PC-3 (cell line): ENCODE data around the gene ZNF407. TPM values are rescaled to one million over a fixed set of nuclear protein-coding genes. Genes with fewer than 3 reads are reported as not detected.

Experiments used
- ATAC-seq: fragments of 200-7000 bp; cut with Tn5 transposase; 2 replicates; pipeline ENCODE4 v1.9.1; 2020; ENCODE audit warnings: mild to moderate bottlenecking, moderate library complexity
- BruUV-seq: library from RNA; stranded (reverse); fragments of 400-500 nt; replicated peaks from 2 replicates; lab custom pipeline; 2021; lab: Mats Ljungman, UMichigan
- CTCF ChIA-PET: fragments of 300-600 bp; sonication (Branson Sonifier 250); formaldehyde crosslinking; loops from one replicate; lab custom pipeline; 2022; ENCODE audit warnings: antibody characterized with exemption; lab: Charles Lee
- POLR2A ChIA-PET: fragments of 300-600 bp; sonication (Branson Sonifier 250); formaldehyde crosslinking; loops from one replicate; lab custom pipeline; 2022; ENCODE audit warnings: antibody characterized with exemption; ENCODE audit not compliant: unreplicated experiment; lab: Charles Lee
- DNase-seq: peaks from one replicate; pipeline ENCODE4 v3.0.0-alpha.2; 2015
- H2AFZ ChIP-seq: fragments of 300-600 bp; sonication (generic); 2 replicates; pipeline ENCODE4 v1.6.0; 2016; ENCODE audit warnings: antibody characterized with exemption, low read length
- H3F3A ChIP-seq: fragments of 300-600 bp; sonication (generic); one replicate; pipeline ENCODE4 v1.6.0; 2017; ENCODE audit warnings: antibody characterized with exemption, low read length, control low read depth, mild to moderate bottlenecking; ENCODE audit not compliant: unreplicated experiment
- H3K27ac ChIP-seq: fragments of 300-600 bp; sonication (generic); 2 replicates; pipeline ENCODE4 v1.5.1; 2016; ENCODE audit warnings: mild to moderate bottlenecking, low read length
- H3K27me3 ChIP-seq: fragments of 300-600 bp; sonication (generic); 2 replicates; pipeline ENCODE4 v1.6.1; 2016; ENCODE audit warnings: low read length, mixed read lengths
- H3K36me3 ChIP-seq: fragments of 300-600 bp; sonication (generic); 2 replicates; pipeline ENCODE4 v1.6.1; 2016; ENCODE audit warnings: low read depth, mixed run types, low read length, mixed read lengths
- H3K4me1 ChIP-seq: fragments of 300-600 bp; sonication (generic); 2 replicates; pipeline ENCODE4 v1.5.1; 2016; ENCODE audit warnings: low read length; ENCODE audit not compliant: insufficient read depth
- H3K4me2 ChIP-seq: fragments of 300-600 bp; sonication (generic); 2 replicates; pipeline ENCODE4 v1.6.0; 2016; ENCODE audit warnings: low read length
- H3K4me3 ChIP-seq: fragments of 300-600 bp; sonication (generic); 2 replicates; pipeline ENCODE4 v1.5.1; 2016; ENCODE audit warnings: mild to moderate bottlenecking, low read length, mixed read lengths
- H3K79me2 ChIP-seq: fragments of 300-600 bp; sonication (generic); 2 replicates; pipeline ENCODE4 v1.6.1; 2017; ENCODE audit warnings: low read length, mixed read lengths
- H3K9ac ChIP-seq: fragments of 300-600 bp; sonication (generic); 2 replicates; pipeline ENCODE4 v1.6.0; 2016; ENCODE audit warnings: mild to moderate bottlenecking, low read length
- H3K9me2 ChIP-seq: fragments of 300-600 bp; sonication (generic); replicated peaks from 2 replicates; pipeline ENCODE4 v1.6.1; 2016; ENCODE audit warnings: mixed run types, low read length, mixed read lengths
- H3K9me3 ChIP-seq: fragments of 300-600 bp; sonication (generic); 2 replicates; pipeline ENCODE4 v1.6.1; 2016; ENCODE audit warnings: low read length, mixed read lengths
- H4K20me1 ChIP-seq: fragments of 300-600 bp; sonication (generic); 2 replicates; pipeline ENCODE4 v1.6.1; 2016; ENCODE audit warnings: low read length, mixed read lengths
- CTCF ChIP-seq: fragments of 300-600 bp; sonication (generic); conservative IDR thresholded peaks from 2 replicates; pipeline ENCODE4 v1.5.1; 2017; ENCODE audit warnings: antibody characterized with exemption, low read depth, mild to moderate bottlenecking, low read length
- EZH2 ChIP-seq: fragments of 300-600 bp; sonication (generic); IDR thresholded peaks from one replicate; pipeline ENCODE4 v1.6.1; 2017; ENCODE audit warnings: antibody characterized with exemption, mild to moderate bottlenecking, low read length; ENCODE audit not compliant: unreplicated experiment
- EZH2phosphoT487 ChIP-seq: fragments of 300-600 bp; sonication (generic); IDR thresholded peaks from 2 replicates; pipeline ENCODE4 v1.6.1; 2018; ENCODE audit warnings: mild to moderate bottlenecking, antibody characterized with exemption, low read length, borderline replicate concordance
- intact Hi-C: fragments of 100-400 bp; cut with micrococcal nuclease; formaldehyde crosslinking; loops from 2 replicates; pipeline ENCODE4 v1.9.0; 2023
- total RNA-seq: library from RNA; depleted of rRNA; stranded (reverse); fragments of >200 nt; gene quantifications from 2 replicates; pipeline ENCODE4 v1.2.3, GENCODE V29; 2014

The ZNF407 gene
- total RNA-seq, 1 experiment from 2014 or later, result 9.3 TPM

- Histone ChIP-seq H3K27ac (no peak overlapping the region), H3K4me2 (no peak overlapping the region), H2AFZ (no peak overlapping the region), H4K20me1 (no peaks in the 10 kb centered on the region), H3K9me3 (no peaks in the 10 kb centered on the region), H3F3A (no peaks in the 10 kb centered on the region), H3K4me1 (no peaks in the 10 kb centered on the region), H3K79me2 (no peaks in the 10 kb centered on the region), H3K36me3 (no peaks in the 10 kb centered on the region), H3K4me3 (no peak overlapping the region), H3K9me2 (no peaks in the 10 kb centered on the region), H3K9ac (no peak overlapping the region), H3K27me3 (no peaks in the 10 kb centered on the region)
- TF ChIP-seq CTCF (no peak), EZH2phosphoT487 (no peak), EZH2 (no peak)
- POLR2A ChIA-PET, result no interaction called here
- no peak for ATAC-seq
- DNase-seq, result no peak
- no TSS peak for BruUV-seq
- CTCF ChIA-PET, result no interaction called here
- intact Hi-C loops, result loop anchor here (2.0 kb wide), 1 partner anchor 221 kb away; no protein-coding TSS in a partner anchor
Measured at GRCh38 chr18:74878267-74878666, 280.6 kb downstream of the ZNF407 start.

- no peaks in the 10 kb centered on the region for H3K27me3 ChIP-seq
- H2AFZ ChIP-seq, result no peak overlapping the region
- H3K9me3 ChIP-seq, result no peaks in the 10 kb centered on the region
- no peaks in the 10 kb centered on the region for H3K4me1 ChIP-seq
- H3K4me2 ChIP-seq, result no peak overlapping the region
- no peaks in the 10 kb centered on the region for H3K36me3 ChIP-seq
- TF ChIP-seq CTCF (no peak), EZH2 (no peak), EZH2phosphoT487 (no peak)
- ChIA-PET POLR2A (no interaction called here), CTCF (no interaction called here)
- no peak overlapping the region for H3K9ac ChIP-seq
- no peaks in the 10 kb centered on the region for H4K20me1 ChIP-seq
- intact Hi-C loops, result no loop called here
- no TSS peak for BruUV-seq
- H3K79me2 ChIP-seq, result no peaks in the 10 kb centered on the region
- ATAC-seq (no peak), DNase-seq (no peak)
- no peaks in the 10 kb centered on the region for H3K9me2 ChIP-seq
- H3K4me3 ChIP-seq, result no peak overlapping the region
- no peak overlapping the region for H3K27ac ChIP-seq
- H3F3A ChIP-seq, result no peaks in the 10 kb centered on the region
Measured at GRCh38 chr18:74880706-74881278, 283.1 kb downstream of the ZNF407 start.

DNA sequence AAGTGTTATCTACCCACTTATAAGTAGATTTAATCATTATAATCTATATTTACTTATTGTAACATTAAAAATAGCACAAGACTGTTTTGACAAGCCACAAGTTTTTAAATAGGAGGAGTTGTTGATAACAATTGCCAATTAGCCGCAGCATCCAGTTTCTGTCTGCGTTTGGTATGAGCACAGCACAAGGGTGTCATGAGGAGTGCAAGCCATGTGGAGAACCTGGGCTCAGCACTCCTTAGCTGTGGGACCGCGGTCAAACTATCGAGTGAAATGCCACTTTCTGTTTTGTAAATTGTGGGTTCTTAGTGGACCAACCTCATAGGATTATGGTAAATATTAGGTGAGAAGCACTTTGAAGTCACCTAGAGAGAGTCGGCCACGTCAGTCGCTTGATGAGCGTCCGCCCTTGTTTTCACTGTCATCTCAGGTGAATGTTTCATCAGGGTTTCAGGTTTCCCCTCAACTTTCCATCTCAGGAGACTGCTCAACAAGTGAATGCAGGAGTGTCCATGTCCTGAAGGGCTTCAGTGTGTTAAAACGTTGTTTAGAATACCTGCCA is 294.5 kb downstream of the ZNF407 start:
- no TSS peak for BruUV-seq
- Histone ChIP-seq H3K27ac (no peak overlapping the region), H4K20me1 (no peaks in the 10 kb centered on the region), H3K36me3 (no peaks in the 10 kb centered on the region), H2AFZ (no peak overlapping the region), H3K27me3 (no peaks in the 10 kb centered on the region), H3K79me2 (no peaks in the 10 kb centered on the region), H3K9me2 (no peaks in the 10 kb centered on the region), H3K9me3 (no peaks in the 10 kb centered on the region), H3F3A (no peaks in the 10 kb centered on the region), H3K4me3 (no peak overlapping the region), H3K9ac (no peak overlapping the region), H3K4me1 (peaks cover 7% of the 10 kb centered on the region), H3K4me2 (no peak overlapping the region)
- no peak for DNase-seq
- CTCF ChIA-PET, result no interaction called here
- POLR2A ChIA-PET, result no interaction called here
- TF ChIP-seq EZH2phosphoT487 (no peak), CTCF (no peak), EZH2 (no peak)
- no peak for ATAC-seq
- intact Hi-C loops, result no loop called here
